ENCODE results near the gene SLC16A10.

The SLC16A10 gene

DNA sequence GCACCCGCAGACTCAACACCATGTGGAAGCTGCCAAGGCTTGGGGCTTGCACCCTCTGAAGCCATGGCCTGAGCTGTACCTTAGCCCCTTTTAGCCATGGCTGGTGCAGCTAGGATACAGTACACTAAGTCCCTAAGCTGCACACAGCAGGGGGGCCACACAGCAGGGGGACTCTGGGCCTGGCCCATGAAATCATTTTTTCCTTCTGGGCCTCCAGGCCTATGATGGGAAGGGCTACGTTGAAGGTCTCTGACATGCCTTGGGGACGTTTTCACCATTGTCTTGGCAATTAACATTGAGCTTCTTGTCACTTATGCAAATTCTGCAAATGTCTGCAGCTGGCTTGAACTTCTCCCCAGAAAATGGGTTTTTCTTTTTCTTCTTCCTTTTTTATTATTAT, 103.3 kb downstream of the SLC16A10 start:
- TF ChIP-seq FOXP2 (optimal IDR thresholded peaks at IDR 0.05; ENCODE audit: borderline replicate concordance, extremely low read depth, extremely low read length, insufficient read depth) = no peak
- TF ChIP-seq SIN3A (IDR thresholded peaks at IDR 0.05; ENCODE audit: borderline replicate concordance, insufficient read depth, low read length) = no peak
- no peak for TF ChIP-seq TAF1 (IDR thresholded peaks at IDR 0.05; ENCODE audit: borderline replicate concordance, insufficient read depth, low read length)
- TF ChIP-seq POLR2AphosphoS5 (IDR thresholded peaks at IDR 0.05; ENCODE audit: low read depth, low read length) = no peak
- TF ChIP-seq, protein P1, sequence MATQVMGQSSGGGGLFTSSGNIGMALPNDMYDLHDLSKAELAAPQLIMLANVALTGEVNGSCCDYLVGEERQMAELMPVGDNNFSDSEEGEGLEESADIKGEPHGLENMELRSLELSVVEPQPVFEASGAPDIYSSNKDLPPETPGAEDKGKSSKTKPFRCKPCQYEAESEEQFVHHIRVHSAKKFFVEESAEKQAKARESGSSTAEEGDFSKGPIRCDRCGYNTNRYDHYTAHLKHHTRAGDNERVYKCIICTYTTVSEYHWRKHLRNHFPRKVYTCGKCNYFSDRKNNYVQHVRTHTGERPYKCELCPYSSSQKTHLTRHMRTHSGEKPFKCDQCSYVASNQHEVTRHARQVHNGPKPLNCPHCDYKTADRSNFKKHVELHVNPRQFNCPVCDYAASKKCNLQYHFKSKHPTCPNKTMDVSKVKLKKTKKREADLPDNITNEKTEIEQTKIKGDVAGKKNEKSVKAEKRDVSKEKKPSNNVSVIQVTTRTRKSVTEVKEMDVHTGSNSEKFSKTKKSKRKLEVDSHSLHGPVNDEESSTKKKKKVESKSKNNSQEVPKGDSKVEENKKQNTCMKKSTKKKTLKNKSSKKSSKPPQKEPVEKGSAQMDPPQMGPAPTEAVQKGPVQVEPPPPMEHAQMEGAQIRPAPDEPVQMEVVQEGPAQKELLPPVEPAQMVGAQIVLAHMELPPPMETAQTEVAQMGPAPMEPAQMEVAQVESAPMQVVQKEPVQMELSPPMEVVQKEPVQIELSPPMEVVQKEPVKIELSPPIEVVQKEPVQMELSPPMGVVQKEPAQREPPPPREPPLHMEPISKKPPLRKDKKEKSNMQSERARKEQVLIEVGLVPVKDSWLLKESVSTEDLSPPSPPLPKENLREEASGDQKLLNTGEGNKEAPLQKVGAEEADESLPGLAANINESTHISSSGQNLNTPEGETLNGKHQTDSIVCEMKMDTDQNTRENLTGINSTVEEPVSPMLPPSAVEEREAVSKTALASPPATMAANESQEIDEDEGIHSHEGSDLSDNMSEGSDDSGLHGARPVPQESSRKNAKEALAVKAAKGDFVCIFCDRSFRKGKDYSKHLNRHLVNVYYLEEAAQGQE (IDR thresholded peaks at IDR 0.05; ENCODE audit: insufficient read depth in 1 of 2, low read depth in 2 of 2, low read length in 2 of 2) = no peak

- TF ChIP-seq SIN3A (IDR thresholded peaks at IDR 0.05; ENCODE audit: borderline replicate concordance, insufficient read depth, low read length) = no peak
- TF ChIP-seq TAF1 (IDR thresholded peaks at IDR 0.05; ENCODE audit: borderline replicate concordance, insufficient read depth, low read length) = no peak
- TF ChIP-seq, protein P1 (IDR thresholded peaks at IDR 0.05; ENCODE audit: insufficient read depth in 1 of 2, low read depth in 2 of 2, low read length in 2 of 2) = no peak
- TF ChIP-seq POLR2AphosphoS5 (IDR thresholded peaks at IDR 0.05; ENCODE audit: low read depth, low read length) = no peak
- TF ChIP-seq FOXP2 (optimal IDR thresholded peaks at IDR 0.05; ENCODE audit: borderline replicate concordance, extremely low read depth, extremely low read length, insufficient read depth) = no peak
Measured at GRCh38 chr6:111192911-111193555, 105.7 kb downstream of the SLC16A10 start.

- TF ChIP-seq POLR2AphosphoS5 (IDR thresholded peaks at IDR 0.05; ENCODE audit: low read depth, low read length) (no peak), TAF1 (IDR thresholded peaks at IDR 0.05; ENCODE audit: borderline replicate concordance, insufficient read depth, low read length) (no peak), SIN3A (IDR thresholded peaks at IDR 0.05; ENCODE audit: borderline replicate concordance, insufficient read depth, low read length) (no peak), FOXP2 (optimal IDR thresholded peaks at IDR 0.05; ENCODE audit: borderline replicate concordance, extremely low read depth, extremely low read length, insufficient read depth) (no peak)
- TF ChIP-seq, protein P1 (IDR thresholded peaks at IDR 0.05; ENCODE audit: insufficient read depth in 1 of 2, low read depth in 2 of 2, low read length in 2 of 2) = no peak
Measured at GRCh38 chr6:111195656-111196055, 108.4 kb downstream of the SLC16A10 start.

GRCh38 chr6:111198841-111199240, 111.5 kb downstream of the SLC16A10 start:
- TF ChIP-seq FOXP2 (optimal IDR thresholded peaks at IDR 0.05; ENCODE audit: borderline replicate concordance, extremely low read depth, extremely low read length, insufficient read depth) (no peak), TAF1 (IDR thresholded peaks at IDR 0.05; ENCODE audit: borderline replicate concordance, insufficient read depth, low read length) (no peak), POLR2AphosphoS5 (IDR thresholded peaks at IDR 0.05; ENCODE audit: low read depth, low read length) (no peak), SIN3A (IDR thresholded peaks at IDR 0.05; ENCODE audit: borderline replicate concordance, insufficient read depth, low read length) (no peak)
- TF ChIP-seq, protein P1 (IDR thresholded peaks at IDR 0.05; ENCODE audit: insufficient read depth in 1 of 2, low read depth in 2 of 2, low read length in 2 of 2) = no peak
